Nephron progenitor cell (in vitro differentiated cells): ENCODE data around the gene ACP2.

ENCODE experiments used
- DNase-seq: peaks from one replicate; pipeline ENCODE4 v3.0.0; 2021
- H3K27ac Mint-ChIP-seq: 2 replicates; pipeline ENCODE4 v1.8.0; 2021; ENCODE audit warnings: mild to moderate bottlenecking, moderate library complexity, mixed read lengths
- H3K27me3 Mint-ChIP-seq: 2 replicates; pipeline ENCODE4 v1.8.0; 2021; ENCODE audit warnings: mild to moderate bottlenecking, low read depth, mixed read lengths; ENCODE audit not compliant: poor library complexity
- H3K36me3 Mint-ChIP-seq: 2 replicates; pipeline ENCODE4 v1.8.0; 2021; ENCODE audit warnings: low read depth, mixed read lengths
- H3K4me1 Mint-ChIP-seq: 2 replicates; pipeline ENCODE4 v1.8.0; 2021; ENCODE audit warnings: mixed read lengths
- H3K4me3 Mint-ChIP-seq: 2 replicates; pipeline ENCODE4 v1.8.0; 2021; ENCODE audit warnings: mild to moderate bottlenecking, moderate library complexity, mixed read lengths
- H3K9me3 Mint-ChIP-seq: 2 replicates; pipeline ENCODE4 v1.8.0; 2021; ENCODE audit warnings: mild to moderate bottlenecking, moderate library complexity, mixed read lengths
- TF ChIP-seq, protein P1 (sequence below): fragments of 200-600 bp; sonication (generic); IDR thresholded peaks from 2 replicates; pipeline ENCODE4 v1.5.0; 2021; ENCODE audit warnings: antibody characterized with exemption

The ACP2 gene

DNA sequence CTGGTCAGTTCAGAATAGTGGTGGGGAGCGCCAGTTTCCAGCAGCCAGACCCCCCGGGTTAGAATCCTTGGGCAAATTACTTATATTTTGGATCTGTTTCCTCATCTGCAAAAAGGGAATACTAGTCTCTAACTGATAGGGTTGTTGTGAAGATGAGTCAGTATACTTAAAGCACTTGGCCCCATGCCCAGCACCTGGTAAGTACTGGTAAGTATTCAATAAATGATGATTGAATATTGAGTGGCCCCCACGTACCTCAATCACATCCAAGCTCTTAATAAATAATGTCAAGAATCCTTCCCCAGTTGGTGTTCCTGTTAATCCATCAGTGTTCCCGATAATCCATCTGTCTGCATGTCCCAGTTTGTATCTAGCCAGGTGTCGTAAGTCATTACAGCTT is 12.1 kb downstream of the ACP2 start:
- no peaks in the 10 kb centered on the region for H3K27me3 Mint-ChIP-seq
- DNase-seq: no peak
- H3K9me3 Mint-ChIP-seq: no peaks in the 10 kb centered on the region
- H3K27ac Mint-ChIP-seq: peak overlapping the region; percentile 71
- H3K36me3 Mint-ChIP-seq: peaks cover 34% of the 10 kb centered on the region
- peaks cover 27% of the 10 kb centered on the region for H3K4me1 Mint-ChIP-seq
- H3K4me3 Mint-ChIP-seq: no peak overlapping the region
- TF ChIP-seq, protein P1, sequence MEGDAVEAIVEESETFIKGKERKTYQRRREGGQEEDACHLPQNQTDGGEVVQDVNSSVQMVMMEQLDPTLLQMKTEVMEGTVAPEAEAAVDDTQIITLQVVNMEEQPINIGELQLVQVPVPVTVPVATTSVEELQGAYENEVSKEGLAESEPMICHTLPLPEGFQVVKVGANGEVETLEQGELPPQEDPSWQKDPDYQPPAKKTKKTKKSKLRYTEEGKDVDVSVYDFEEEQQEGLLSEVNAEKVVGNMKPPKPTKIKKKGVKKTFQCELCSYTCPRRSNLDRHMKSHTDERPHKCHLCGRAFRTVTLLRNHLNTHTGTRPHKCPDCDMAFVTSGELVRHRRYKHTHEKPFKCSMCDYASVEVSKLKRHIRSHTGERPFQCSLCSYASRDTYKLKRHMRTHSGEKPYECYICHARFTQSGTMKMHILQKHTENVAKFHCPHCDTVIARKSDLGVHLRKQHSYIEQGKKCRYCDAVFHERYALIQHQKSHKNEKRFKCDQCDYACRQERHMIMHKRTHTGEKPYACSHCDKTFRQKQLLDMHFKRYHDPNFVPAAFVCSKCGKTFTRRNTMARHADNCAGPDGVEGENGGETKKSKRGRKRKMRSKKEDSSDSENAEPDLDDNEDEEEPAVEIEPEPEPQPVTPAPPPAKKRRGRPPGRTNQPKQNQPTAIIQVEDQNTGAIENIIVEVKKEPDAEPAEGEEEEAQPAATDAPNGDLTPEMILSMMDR: no peak

DNA sequence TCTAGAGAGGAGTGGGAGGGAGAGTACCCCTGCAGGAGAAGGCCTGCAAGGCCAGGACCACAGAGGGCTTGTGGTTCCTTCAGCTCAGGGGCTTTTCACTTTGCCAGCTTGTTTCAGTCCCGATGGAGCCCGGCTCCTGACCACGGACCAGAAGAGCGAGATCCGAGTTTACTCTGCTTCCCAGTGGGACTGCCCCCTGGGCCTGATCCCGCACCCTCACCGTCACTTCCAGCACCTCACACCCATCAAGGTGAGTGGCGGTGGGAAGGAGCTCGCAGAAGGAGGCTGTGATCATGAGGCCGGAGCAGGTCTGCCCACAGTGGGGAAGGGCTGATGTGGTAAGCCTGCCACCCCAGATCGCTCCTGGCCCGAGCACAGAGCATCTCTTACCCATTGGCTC is 13.5 kb downstream of the ACP2 start:
- no peak overlapping the region for H3K4me3 Mint-ChIP-seq
- H3K36me3 Mint-ChIP-seq: peaks cover 31% of the 10 kb centered on the region
- no peaks in the 10 kb centered on the region for H3K9me3 Mint-ChIP-seq
- H3K27ac Mint-ChIP-seq: peak overlapping the region; percentile 68
- H3K27me3 Mint-ChIP-seq: no peaks in the 10 kb centered on the region
- no peak for DNase-seq
- peaks cover 27% of the 10 kb centered on the region for H3K4me1 Mint-ChIP-seq
- TF ChIP-seq, protein P1: no peak

DNA sequence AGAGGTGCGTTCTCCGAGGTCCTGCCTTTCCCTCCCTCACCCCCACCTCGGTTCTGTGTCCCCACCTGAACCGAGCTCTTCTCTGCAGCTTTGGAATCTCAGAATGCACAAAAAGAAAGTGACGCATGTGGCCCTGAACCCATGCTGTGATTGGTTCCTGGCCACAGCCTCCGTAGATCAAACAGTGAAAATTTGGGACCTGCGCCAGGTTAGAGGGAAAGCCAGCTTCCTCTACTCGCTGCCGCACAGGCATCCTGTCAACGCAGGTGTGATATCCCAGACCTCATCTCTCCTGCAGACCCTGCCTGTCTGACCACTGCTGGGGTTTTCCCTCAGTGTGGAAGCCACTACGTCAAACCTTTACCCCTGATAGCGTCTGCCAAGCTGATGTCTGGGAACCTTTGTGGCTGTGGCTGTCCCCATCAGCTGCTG is 13.9 kb downstream of the ACP2 start:
- Mint-ChIP-seq H3K4me3 (no peak overlapping the region), H3K36me3 (peaks cover 26% of the 10 kb centered on the region)

DNA sequence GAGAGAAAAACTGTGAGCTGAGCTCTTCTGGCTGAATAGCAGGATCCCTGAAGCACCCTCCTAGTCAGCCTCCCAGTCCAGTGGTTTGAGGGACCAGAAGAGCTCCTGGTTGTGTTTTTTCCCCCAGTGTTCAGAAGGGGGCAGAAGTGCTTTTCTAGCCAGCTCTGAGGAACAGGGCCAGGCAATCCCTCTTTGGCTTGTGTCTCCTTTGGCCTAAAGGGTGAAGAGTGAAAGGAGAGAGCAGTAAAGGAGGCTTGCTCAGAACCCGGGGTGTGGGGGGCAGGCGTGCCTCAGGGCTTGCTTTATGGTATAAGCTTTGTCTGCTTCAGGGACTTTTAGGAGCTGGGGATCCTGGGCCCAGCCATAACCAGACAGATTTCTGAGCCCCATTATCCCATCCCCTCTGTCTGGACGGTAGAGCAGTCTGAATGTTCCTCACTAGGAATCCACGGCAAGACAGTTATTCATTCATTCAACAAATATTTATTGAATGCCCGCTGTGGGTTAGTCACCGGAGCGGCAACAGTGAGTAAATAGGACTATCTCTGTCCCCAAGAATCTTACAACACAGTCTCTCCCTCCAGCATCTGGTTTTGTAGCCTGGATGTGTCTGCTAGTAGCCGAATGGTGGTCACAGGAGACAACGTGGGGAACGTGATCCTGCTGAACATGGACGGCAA is 14.5 kb downstream of the ACP2 start:
- H3K4me3 Mint-ChIP-seq: no peak overlapping the region
- H3K36me3 Mint-ChIP-seq: peaks cover 25% of the 10 kb centered on the region
- peak overlapping the region; percentile 95 for H3K27ac Mint-ChIP-seq
- DNase-seq: no peak
- H3K9me3 Mint-ChIP-seq: no peaks in the 10 kb centered on the region
- TF ChIP-seq, protein P1: no peak
- H3K4me1 Mint-ChIP-seq: peaks cover 27% of the 10 kb centered on the region
- no peaks in the 10 kb centered on the region for H3K27me3 Mint-ChIP-seq

More for the DNA sequence above, 13.9 kb downstream of the ACP2 start:
- H3K27me3 Mint-ChIP-seq: no peaks in the 10 kb centered on the region
- peaks cover 27% of the 10 kb centered on the region for H3K4me1 Mint-ChIP-seq
- TF ChIP-seq, protein P1: no peak
- DNase-seq: no peak
- H3K9me3 Mint-ChIP-seq: no peaks in the 10 kb centered on the region
- peak overlapping the region; percentile 95 for H3K27ac Mint-ChIP-seq

DNA sequence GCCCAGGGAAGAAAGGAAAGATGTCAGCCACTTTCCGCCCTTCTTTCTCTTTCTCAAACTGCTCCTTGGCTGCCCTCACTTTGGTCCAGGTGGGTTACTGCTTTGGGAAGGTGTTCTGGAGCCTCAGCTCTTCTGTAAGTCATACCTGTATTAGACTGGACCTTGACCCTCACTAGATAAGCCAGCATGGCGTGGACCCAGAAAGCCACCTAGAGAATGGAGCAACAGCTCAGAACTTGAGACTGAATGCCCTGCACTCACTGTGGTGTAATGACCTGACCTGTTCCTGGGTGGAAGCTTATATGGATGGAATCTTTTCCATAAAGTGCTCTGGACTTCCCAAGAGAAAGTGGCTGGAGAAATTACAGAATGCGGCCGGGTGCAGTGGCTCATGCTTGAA is 15.6 kb downstream of the ACP2 start:
- peaks cover 24% of the 10 kb centered on the region for H3K36me3 Mint-ChIP-seq
- TF ChIP-seq, protein P1: no peak
- H3K27me3 Mint-ChIP-seq: no peaks in the 10 kb centered on the region
- no peak for DNase-seq
- no peak overlapping the region for H3K27ac Mint-ChIP-seq
- no peak overlapping the region for H3K4me3 Mint-ChIP-seq
- H3K4me1 Mint-ChIP-seq: peaks cover 26% of the 10 kb centered on the region
- no peaks in the 10 kb centered on the region for H3K9me3 Mint-ChIP-seq

DNA sequence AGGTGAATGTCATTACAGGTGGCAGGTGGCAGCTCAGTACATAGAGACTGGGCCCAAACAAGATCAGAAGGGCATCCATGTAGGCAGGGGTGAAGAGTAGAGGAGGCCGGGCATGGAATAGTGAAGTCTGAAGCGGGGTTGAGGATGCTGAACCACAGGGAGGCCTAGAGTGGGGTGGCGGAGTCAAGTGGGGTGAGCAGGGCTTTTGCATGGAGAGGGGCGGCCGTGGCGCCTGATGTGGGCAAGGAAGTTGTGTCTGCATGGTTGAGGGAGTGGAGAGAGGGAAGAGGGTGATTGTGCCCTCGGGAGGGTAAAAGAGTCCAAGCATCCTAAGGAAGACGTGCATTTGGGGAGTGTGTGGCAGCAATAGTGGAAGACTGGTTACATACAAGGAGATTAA is 19.5 kb downstream of the ACP2 start:
- no peak for DNase-seq
- Mint-ChIP-seq H3K4me3 (no peak overlapping the region), H3K27ac (peak overlapping the region; percentile 41), H3K9me3 (no peaks in the 10 kb centered on the region), H3K36me3 (peaks cover 45% of the 10 kb centered on the region), H3K4me1 (peaks cover 4% of the 10 kb centered on the region), H3K27me3 (peaks cover 3% of the 10 kb centered on the region)
- TF ChIP-seq, protein P1: no peak
